ENCODE data around the gene AHCYL2.

- TF ChIP-seq POLR2A (IDR thresholded peaks at IDR 0.05) (no peak), EP300 (IDR thresholded peaks at IDR 0.05) (no peak), CTCF (IDR thresholded peaks at IDR 0.05) (no peak)
Observed at GRCh38 chr7:129417073-129417472, 192.2 kb downstream of the AHCYL2 start.

All from gastroesophageal sphincter (tissue), 3 donors.